ENCODE results near the gene MARCKSL1. TPM values are rescaled to one million over a fixed set of nuclear protein-coding genes. Genes with fewer than 3 reads are reported as not detected.

The MARCKSL1 gene
- total and polyA plus RNA-seq, 2 of the 13 experiments (the other 11 are each of a cell fraction or from before 2014, with no cell fraction given): 81.9 to 155 TPM

DNA sequence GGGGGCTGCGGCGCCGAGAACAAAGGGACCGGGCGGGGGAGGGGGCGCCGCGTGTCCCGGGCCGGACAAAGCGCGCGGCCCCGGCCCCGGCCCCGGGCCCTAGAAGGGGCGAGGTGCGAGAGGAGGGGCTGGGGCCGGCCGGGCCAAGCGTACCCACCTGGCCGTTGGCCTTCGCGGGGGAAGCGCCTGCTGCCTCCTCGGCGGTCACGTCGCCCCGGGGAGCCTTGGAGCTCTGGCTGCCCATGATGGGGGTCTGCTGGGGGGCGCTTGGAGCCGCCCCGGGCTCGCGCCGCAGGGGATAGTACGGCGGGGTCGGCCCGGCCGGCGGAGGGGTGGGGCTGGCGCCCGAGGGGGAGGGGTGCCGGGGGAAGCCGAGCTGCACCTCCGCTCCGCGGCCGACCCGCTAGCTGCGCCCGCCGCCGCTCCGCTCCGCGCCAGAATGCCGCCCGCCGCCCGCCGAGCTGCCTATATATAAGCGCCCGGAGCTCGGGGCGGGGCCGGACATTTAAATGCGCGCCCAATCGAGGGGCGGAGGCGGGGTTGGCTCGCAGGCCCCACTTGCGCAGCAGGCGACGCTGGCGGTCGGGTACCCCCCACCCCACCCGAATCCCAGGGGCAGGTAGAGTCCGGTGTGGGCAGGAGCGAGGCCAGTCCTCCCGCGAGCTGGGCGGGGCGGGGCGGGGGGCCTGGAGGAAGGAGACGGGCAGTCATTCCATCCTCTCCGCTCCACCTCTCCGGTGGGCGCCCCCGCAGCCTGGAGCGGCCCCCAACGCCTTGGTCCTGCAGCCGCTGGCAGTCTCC, at the start of gene MARCKSL1 (continued):
- TF ChIP-seq ARNT2 (CRISPR knock-in tag; IDR thresholded peaks at IDR 0.05; ENCODE audit: low read depth) (peak; percentile 44), MEF2D (CRISPR knock-in tag; IDR thresholded peaks at IDR 0.05) (no peak), SIX1 (CRISPR knock-in tag; IDR thresholded peaks at IDR 0.05; ENCODE audit: borderline replicate concordance) (no peak), ZSCAN29 (CRISPR knock-in tag; conservative IDR thresholded peaks at IDR 0.05) (no peak), ZNF747 (CRISPR knock-in tag; IDR thresholded peaks at IDR 0.05; ENCODE audit: borderline replicate concordance) (no peak; the same call in 1 of the 2 replicates), TOE1 (CRISPR knock-in tag; IDR thresholded peaks at IDR 0.05) (no peak), MYC (CRISPR knock-in tag; IDR thresholded peaks at IDR 0.05; ENCODE audit: borderline replicate concordance) (0 out of 2 replicates have a peak, but pooled peaks have one; percentile 18), FOXP1 (IDR thresholded peaks at IDR 0.05) (no peak), FOXP1 (CRISPR knock-in tag; IDR thresholded peaks at IDR 0.05) (no peak), ELF3 (CRISPR knock-in tag; IDR thresholded peaks at IDR 0.05) (peak; percentile 62), ZNF292 (CRISPR knock-in tag; IDR thresholded peaks at IDR 0.05; ENCODE audit: borderline replicate concordance, low read depth) (no peak), ZNF317 (CRISPR knock-in tag; IDR thresholded peaks at IDR 0.05) (0 out of 2 replicates have a peak, but pooled peaks have one; percentile 44), MTF2 (CRISPR knock-in tag; IDR thresholded peaks at IDR 0.05; ENCODE audit: borderline replicate concordance) (0 out of 2 replicates have a peak, but pooled peaks have one; percentile 71), SIN3B (IDR thresholded peaks at IDR 0.05; ENCODE audit: low read length) (no peak), GTF2F1 (IDR thresholded peaks at IDR 0.05; ENCODE audit: low read length) (peak; percentile 94), SETDB1 (CRISPR knock-in tag; IDR thresholded peaks at IDR 0.05; ENCODE audit: borderline replicate concordance) (no peak), ZNF263 (CRISPR knock-in tag; IDR thresholded peaks at IDR 0.05) (peak; percentile 82), ARNTL (CRISPR knock-in tag; IDR thresholded peaks at IDR 0.05) (no peak), ZBTB40 (IDR thresholded peaks at IDR 0.05) (no peak), ZBTB40 (CRISPR knock-in tag; IDR thresholded peaks at IDR 0.05) (no peak; the same call in 1 of the 2 replicates)
- TF ChIP-seq, protein P1, sequence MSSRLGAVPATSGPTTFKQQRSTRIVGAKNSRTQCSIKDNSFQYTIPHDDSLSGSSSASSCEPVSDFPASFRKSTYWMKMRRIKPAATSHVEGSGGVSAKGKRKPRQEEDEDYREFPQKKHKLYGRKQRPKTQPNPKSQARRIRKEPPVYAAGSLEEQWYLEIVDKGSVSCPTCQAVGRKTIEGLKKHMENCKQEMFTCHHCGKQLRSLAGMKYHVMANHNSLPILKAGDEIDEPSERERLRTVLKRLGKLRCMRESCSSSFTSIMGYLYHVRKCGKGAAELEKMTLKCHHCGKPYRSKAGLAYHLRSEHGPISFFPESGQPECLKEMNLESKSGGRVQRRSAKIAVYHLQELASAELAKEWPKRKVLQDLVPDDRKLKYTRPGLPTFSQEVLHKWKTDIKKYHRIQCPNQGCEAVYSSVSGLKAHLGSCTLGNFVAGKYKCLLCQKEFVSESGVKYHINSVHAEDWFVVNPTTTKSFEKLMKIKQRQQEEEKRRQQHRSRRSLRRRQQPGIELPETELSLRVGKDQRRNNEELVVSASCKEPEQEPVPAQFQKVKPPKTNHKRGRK (CRISPR knock-in tag; IDR thresholded peaks at IDR 0.05): no peak

Data from HepG2 (cell line).